ENCODE results near the gene KAT2B. TPM values are rescaled to one million over a fixed set of nuclear protein-coding genes. Genes with fewer than 3 reads are reported as not detected.

The KAT2B gene
- polyA plus RNA-seq, 1 of the 3 experiments (the other 2 are of a cell fraction) = 2.1 TPM

DNA sequence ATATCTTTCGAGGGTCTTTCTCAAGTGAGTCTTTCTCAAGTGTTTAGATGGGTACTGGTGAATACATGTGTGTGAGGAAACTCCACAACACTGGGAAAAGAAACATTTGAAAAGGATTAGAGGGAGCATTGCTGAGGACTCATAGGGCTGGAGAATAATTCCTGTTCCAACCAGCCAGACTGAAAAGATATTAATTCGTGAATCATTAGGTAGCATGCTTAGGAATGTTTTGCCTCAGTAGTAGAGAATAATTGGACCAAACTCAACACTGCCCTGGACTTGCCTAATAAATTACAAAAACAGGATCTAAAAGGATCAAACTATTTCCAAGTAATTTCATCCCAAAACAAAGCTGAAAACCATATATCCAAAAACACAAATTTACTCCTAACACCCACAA lies 45.5 kb upstream of the KAT2B start (continued):
- TF ChIP-seq, protein P1, sequence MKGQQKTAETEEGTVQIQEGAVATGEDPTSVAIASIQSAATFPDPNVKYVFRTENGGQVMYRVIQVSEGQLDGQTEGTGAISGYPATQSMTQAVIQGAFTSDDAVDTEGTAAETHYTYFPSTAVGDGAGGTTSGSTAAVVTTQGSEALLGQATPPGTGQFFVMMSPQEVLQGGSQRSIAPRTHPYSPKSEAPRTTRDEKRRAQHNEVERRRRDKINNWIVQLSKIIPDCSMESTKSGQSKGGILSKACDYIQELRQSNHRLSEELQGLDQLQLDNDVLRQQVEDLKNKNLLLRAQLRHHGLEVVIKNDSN (IDR thresholded peaks at IDR 0.05; ENCODE audit: borderline replicate concordance, low read depth) = no peak
- TF ChIP-seq SIN3A (IDR thresholded peaks at IDR 0.05; ENCODE audit: borderline replicate concordance, low read depth, low read length) = no peak
- TF ChIP-seq RCOR1 (IDR thresholded peaks at IDR 0.05; ENCODE audit: low read length) = no peak

DNA sequence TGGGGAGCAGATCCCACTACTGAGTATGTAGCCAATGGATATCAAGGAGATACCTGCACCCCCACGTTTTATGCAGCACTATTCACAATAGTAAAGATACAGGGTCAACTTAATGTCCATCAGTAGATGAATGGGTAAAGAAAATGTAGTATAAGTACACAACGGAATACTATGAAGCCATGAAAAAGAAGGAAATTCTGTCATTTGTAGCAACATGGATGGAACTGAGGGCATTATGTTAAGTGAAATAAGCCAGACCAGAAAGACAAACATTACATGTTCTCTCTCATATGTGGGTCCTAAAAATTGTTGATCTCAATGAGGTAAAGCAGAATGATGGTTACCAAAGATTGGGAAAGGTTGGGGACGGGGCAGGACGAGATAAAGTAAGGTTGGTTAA lies 42.7 kb upstream of the KAT2B start:
- Histone ChIP-seq H3K36me3 (replicated peaks in 1 of 2; ENCODE audit: control insufficient read depth in 1 of 2, insufficient read depth in 2 of 2, low read length in 1 of 2) (no peaks in the 10 kb centered on the region), H3K4me2 (no peak overlapping the region), H4K20me1 (ENCODE audit: insufficient read depth) (no peaks in the 10 kb centered on the region), H3K9me2 (no peaks in the 10 kb centered on the region), H3F3A (replicated peaks; ENCODE audit: insufficient read depth) (no peaks in the 10 kb centered on the region), H3K27me3 (ENCODE audit: insufficient read depth) (no peaks in the 10 kb centered on the region), H3K79me2 (ENCODE audit: insufficient read depth) (no peaks in the 10 kb centered on the region), H3K4me3 (ENCODE audit: low read depth in 2 of 2, low read length in 1 of 2) (no peak overlapping the region), H2AFZ (ENCODE audit: low read depth) (no peak overlapping the region), H3K9ac (no peak overlapping the region), H3K27ac (ENCODE audit: low read depth in 2 of 2, low read length in 1 of 2) (no peak overlapping the region), H3K4me1 (ENCODE audit: control insufficient read depth in 1 of 2, insufficient read depth in 2 of 2, low read depth in 1 of 2, low read length in 1 of 2) (no peaks in the 10 kb centered on the region), H3K9me3 (no peaks in the 10 kb centered on the region)
- WGBS (ENCODE audit: low lambda C conversion rate) = 79% methylated on average over 4 of the region's 4 CpGs
- TF ChIP-seq CHD2 (IDR thresholded peaks at IDR 0.05; ENCODE audit: low read length, partially characterized antibody) = no peak
- TF ChIP-seq EP300 (IDR thresholded peaks at IDR 0.05; ENCODE audit: borderline replicate concordance in 1 of 2, low read depth in 1 of 2, low read length in 1 of 2) = no peak
- TF ChIP-seq TCF12 (IDR thresholded peaks at IDR 0.05) = no peak
- no peak for TF ChIP-seq RAD21 (IDR thresholded peaks at IDR 0.05; ENCODE audit: low read length)
- no peak for TF ChIP-seq EZH2phosphoT487 (IDR thresholded peaks at IDR 0.05; ENCODE audit: borderline replicate concordance, low read depth)
- TF ChIP-seq, protein P2, sequence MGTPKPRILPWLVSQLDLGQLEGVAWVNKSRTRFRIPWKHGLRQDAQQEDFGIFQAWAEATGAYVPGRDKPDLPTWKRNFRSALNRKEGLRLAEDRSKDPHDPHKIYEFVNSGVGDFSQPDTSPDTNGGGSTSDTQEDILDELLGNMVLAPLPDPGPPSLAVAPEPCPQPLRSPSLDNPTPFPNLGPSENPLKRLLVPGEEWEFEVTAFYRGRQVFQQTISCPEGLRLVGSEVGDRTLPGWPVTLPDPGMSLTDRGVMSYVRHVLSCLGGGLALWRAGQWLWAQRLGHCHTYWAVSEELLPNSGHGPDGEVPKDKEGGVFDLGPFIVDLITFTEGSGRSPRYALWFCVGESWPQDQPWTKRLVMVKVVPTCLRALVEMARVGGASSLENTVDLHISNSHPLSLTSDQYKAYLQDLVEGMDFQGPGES (IDR thresholded peaks at IDR 0.05; ENCODE audit: low read depth, low read length) = no peak
- TF ChIP-seq TEAD4 (IDR thresholded peaks at IDR 0.05; ENCODE audit: borderline replicate concordance, insufficient read depth) = no peak
- no peak for TF ChIP-seq GABPA (IDR thresholded peaks at IDR 0.05; ENCODE audit: low read depth)
- TF ChIP-seq NRF1 (IDR thresholded peaks at IDR 0.05; ENCODE audit: low read depth, low read length) = no peak
- no peak for TF ChIP-seq RXRA (IDR thresholded peaks at IDR 0.05; ENCODE audit: borderline replicate concordance, low read depth)
- TF ChIP-seq GATA2 (CRISPR knock-in tag; IDR thresholded peaks at IDR 0.05) = no peak
- TF ChIP-seq, protein P3, sequence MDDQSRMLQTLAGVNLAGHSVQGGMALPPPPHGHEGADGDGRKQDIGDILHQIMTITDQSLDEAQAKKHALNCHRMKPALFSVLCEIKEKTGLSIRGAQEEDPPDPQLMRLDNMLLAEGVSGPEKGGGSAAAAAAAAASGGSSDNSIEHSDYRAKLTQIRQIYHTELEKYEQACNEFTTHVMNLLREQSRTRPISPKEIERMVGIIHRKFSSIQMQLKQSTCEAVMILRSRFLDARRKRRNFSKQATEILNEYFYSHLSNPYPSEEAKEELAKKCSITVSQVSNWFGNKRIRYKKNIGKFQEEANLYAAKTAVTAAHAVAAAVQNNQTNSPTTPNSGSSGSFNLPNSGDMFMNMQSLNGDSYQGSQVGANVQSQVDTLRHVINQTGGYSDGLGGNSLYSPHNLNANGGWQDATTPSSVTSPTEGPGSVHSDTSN (IDR thresholded peaks at IDR 0.05) = no peak
- TF ChIP-seq, protein P4, sequence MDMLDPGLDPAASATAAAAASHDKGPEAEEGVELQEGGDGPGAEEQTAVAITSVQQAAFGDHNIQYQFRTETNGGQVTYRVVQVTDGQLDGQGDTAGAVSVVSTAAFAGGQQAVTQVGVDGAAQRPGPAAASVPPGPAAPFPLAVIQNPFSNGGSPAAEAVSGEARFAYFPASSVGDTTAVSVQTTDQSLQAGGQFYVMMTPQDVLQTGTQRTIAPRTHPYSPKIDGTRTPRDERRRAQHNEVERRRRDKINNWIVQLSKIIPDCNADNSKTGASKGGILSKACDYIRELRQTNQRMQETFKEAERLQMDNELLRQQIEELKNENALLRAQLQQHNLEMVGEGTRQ (IDR thresholded peaks at IDR 0.05; ENCODE audit: borderline replicate concordance, low read depth, low read length) = no peak
- TF ChIP-seq RCOR1 (IDR thresholded peaks at IDR 0.05; ENCODE audit: low read length) = no peak
- TF ChIP-seq MEF2A (IDR thresholded peaks at IDR 0.05; ENCODE audit: borderline replicate concordance, low read depth) = no peak
- TF ChIP-seq NFIC (IDR thresholded peaks at IDR 0.05; ENCODE audit: borderline replicate concordance) = no peak
- TF ChIP-seq, protein P5, sequence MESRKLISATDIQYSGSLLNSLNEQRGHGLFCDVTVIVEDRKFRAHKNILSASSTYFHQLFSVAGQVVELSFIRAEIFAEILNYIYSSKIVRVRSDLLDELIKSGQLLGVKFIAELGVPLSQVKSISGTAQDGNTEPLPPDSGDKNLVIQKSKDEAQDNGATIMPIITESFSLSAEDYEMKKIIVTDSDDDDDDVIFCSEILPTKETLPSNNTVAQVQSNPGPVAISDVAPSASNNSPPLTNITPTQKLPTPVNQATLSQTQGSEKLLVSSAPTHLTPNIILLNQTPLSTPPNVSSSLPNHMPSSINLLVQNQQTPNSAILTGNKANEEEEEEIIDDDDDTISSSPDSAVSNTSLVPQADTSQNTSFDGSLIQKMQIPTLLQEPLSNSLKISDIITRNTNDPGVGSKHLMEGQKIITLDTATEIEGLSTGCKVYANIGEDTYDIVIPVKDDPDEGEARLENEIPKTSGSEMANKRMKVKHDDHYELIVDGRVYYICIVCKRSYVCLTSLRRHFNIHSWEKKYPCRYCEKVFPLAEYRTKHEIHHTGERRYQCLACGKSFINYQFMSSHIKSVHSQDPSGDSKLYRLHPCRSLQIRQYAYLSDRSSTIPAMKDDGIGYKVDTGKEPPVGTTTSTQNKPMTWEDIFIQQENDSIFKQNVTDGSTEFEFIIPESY (IDR thresholded peaks at IDR 0.05; ENCODE audit: borderline replicate concordance, low read depth) = no peak
- no peak for TF ChIP-seq MXI1 (IDR thresholded peaks at IDR 0.05; ENCODE audit: low read depth, low read length)
- TF ChIP-seq, protein P6, sequence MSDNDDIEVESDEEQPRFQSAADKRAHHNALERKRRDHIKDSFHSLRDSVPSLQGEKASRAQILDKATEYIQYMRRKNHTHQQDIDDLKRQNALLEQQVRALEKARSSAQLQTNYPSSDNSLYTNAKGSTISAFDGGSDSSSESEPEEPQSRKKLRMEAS (IDR thresholded peaks at IDR 0.05; ENCODE audit: low read depth) = no peak
- TF ChIP-seq SIN3A (IDR thresholded peaks at IDR 0.05; ENCODE audit: borderline replicate concordance, low read depth, low read length) = no peak
- POLR2A ChIA-PET = no interaction called here
- no peak for DNase-seq
- CTCF ChIA-PET = no interaction called here

All from SK-N-SH (cell line).